ENCODE data around the gene GSKIP.

DNA sequence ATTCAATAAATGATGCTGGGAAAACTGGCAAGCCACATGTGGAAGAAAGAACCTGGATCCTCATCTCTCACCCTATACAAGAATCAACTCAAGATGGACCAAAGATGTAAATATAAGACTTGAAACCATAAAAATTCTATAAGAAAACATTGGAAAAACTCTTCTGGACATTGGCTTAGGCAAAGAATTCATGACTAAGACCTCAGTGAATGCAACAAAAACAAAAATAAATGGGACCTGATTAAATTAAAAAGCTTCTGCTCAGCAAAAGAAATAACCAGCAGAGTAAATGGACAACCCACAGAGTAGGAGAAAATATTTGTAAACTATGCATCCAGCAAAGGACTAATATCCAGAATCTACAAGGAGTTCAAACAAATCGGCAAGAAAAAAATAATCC lies 24.8 kb upstream of the GSKIP start:
- TF ChIP-seq POLR2A (IDR thresholded peaks at IDR 0.05; ENCODE audit: low read length) (no peak), GATA1 (IDR thresholded peaks at IDR 0.05; ENCODE audit: low read depth, low read length) (no peak)
